Retinal pigment epithelial cell (primary cell): Measurements from ENCODE around the gene DACT1.

Experiments used
- DNase-seq: peaks from one replicate; pipeline ENCODE4 v3.0.0-alpha.2; 2010; ENCODE audit warnings: low read depth
- H3K4me3 ChIP-seq: 2 replicates; pipeline ENCODE4 v1.5.1; 2011; ENCODE audit warnings: mild to moderate bottlenecking, low read length, control low read depth, moderate library complexity
- CTCF ChIP-seq: conservative IDR thresholded peaks from 2 replicates; pipeline ENCODE4 v1.5.1; 2011; ENCODE audit warnings: low read depth, low read length, control low read depth, inconsistent platforms

The DACT1 gene

GRCh38 chr14:58599707-58600106, 38.1 kb upstream of the DACT1 start:
- TF ChIP-seq CTCF, result no peak
- no peak overlapping the region for H3K4me3 ChIP-seq
- DNase-seq, result no peak

GRCh38 chr14:58605465-58605864, 32.3 kb upstream of the DACT1 start:
- no peak for DNase-seq
- no peak overlapping the region for H3K4me3 ChIP-seq
- no peak for TF ChIP-seq CTCF

GRCh38 chr14:58607131-58607951, 30.4 kb upstream of the DACT1 start:
- no peak overlapping the region for H3K4me3 ChIP-seq
- no peak for DNase-seq
- no peak for TF ChIP-seq CTCF

- DNase-seq, result no peak
- no peak for TF ChIP-seq CTCF
- no peak overlapping the region for H3K4me3 ChIP-seq
Measured at GRCh38 chr14:58607952-58608317, 29.8 kb upstream of the DACT1 start.

GRCh38 chr14:58617619-58618018, 20.1 kb upstream of the DACT1 start:
- no peak for DNase-seq
- TF ChIP-seq CTCF, result no peak

GRCh38 chr14:58620011-58620410, 17.8 kb upstream of the DACT1 start:
- DNase-seq, result no peak
- H3K4me3 ChIP-seq, result no peak overlapping the region
- no peak for TF ChIP-seq CTCF

More at GRCh38 chr14:58617619-58618018, 20.1 kb upstream of the DACT1 start:
- no peak overlapping the region for H3K4me3 ChIP-seq

GRCh38 chr14:58625438-58625837, 12.3 kb upstream of the DACT1 start:
- DNase-seq, result no peak
- TF ChIP-seq CTCF, result no peak
- H3K4me3 ChIP-seq, result no peak overlapping the region
